ENCODE results near the gene LETM1. TPM values are rescaled to one million over a fixed set of nuclear protein-coding genes. Genes with fewer than 3 reads are reported as not detected.

Gene LETM1
- total RNA-seq, 1 donor from 2014 or later: 60.3 TPM

DNA sequence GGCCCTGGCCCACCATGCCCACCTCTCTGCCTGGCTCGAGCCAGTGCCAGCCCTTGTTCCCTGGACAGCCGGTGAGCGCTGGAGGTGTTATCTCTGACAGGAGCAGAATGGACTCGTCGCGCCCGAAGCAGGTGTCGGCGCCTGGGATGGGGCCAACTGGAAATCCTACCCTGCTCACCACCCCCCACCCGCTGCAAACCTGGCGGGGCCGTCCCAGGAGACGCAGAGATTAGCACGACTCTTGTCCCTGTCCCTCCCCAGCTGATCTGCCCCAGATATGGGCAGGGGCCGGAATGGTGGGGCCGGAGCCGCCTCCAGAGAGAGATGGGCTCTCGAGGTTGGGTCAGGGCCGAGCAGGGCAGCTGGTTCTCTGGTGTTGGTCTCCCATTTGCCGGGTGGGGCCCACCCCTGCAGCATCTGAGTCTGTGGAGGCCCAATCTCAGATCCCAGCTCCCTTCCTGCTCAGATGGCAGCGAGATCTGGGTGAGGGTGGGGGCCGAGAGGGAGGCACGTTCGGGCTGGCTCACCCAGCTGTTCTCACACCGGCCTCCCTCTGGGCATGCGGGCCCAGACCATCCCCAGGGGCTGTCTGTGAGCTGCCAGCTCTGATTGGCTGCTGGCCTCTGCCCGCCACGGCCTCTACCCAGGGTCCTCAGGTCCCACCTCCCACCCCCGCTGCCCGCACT lies 83.0 kb downstream of the LETM1 start:
- Histone ChIP-seq H3K36me3 (ENCODE audit: insufficient read depth, low read length) (no peaks in the 10 kb centered on the region), H3K4me3 (ENCODE audit: insufficient read depth, low read depth, low read length) (no peak overlapping the region), H3K9ac (ENCODE audit: low read length) (no peak overlapping the region), H3K27ac (ENCODE audit: low read depth, low read length) (no peak overlapping the region), H3K27me3 (ENCODE audit: insufficient read depth, low read length) (no peaks in the 10 kb centered on the region), H3K4me2 (ENCODE audit: low read length) (no peak overlapping the region), H4K20me1 (ENCODE audit: insufficient read depth, low read length) (no peaks in the 10 kb centered on the region), H3K4me1 (ENCODE audit: insufficient read depth, low read length) (no peaks in the 10 kb centered on the region), H3K79me2 (ENCODE audit: insufficient read depth, low read length) (no peaks in the 10 kb centered on the region), H3K9me3 (ENCODE audit: insufficient read depth, low read depth, low read length) (no peaks in the 10 kb centered on the region), H2AFZ (ENCODE audit: low read depth, low read length) (no peak overlapping the region)
- no peak overlapping the region for H3K27ac Mint-ChIP-seq (ENCODE audit: unreplicated experiment)
- FAIRE-seq (no peak), DNase-seq (ENCODE audit: low read depth) (no peak)
- no peak overlapping the region for H3K4me3 Mint-ChIP-seq (ENCODE audit: unreplicated experiment)
- TF ChIP-seq EZH2 (IDR thresholded peaks at IDR 0.05; ENCODE audit: insufficient read depth, low read length): no peak
- TF ChIP-seq, protein P1, sequence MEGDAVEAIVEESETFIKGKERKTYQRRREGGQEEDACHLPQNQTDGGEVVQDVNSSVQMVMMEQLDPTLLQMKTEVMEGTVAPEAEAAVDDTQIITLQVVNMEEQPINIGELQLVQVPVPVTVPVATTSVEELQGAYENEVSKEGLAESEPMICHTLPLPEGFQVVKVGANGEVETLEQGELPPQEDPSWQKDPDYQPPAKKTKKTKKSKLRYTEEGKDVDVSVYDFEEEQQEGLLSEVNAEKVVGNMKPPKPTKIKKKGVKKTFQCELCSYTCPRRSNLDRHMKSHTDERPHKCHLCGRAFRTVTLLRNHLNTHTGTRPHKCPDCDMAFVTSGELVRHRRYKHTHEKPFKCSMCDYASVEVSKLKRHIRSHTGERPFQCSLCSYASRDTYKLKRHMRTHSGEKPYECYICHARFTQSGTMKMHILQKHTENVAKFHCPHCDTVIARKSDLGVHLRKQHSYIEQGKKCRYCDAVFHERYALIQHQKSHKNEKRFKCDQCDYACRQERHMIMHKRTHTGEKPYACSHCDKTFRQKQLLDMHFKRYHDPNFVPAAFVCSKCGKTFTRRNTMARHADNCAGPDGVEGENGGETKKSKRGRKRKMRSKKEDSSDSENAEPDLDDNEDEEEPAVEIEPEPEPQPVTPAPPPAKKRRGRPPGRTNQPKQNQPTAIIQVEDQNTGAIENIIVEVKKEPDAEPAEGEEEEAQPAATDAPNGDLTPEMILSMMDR (IDR thresholded peaks at IDR 0.05; ENCODE audit: insufficient read depth, low read depth, low read length): no peak
- H3K27me3 Mint-ChIP-seq (ENCODE audit: low read depth, unreplicated experiment): peaks cover 2% of the 10 kb centered on the region
- H3K36me3 Mint-ChIP-seq (ENCODE audit: low read depth, unreplicated experiment): no peaks in the 10 kb centered on the region
- H3K4me1 Mint-ChIP-seq (ENCODE audit: low read depth, unreplicated experiment): no peaks in the 10 kb centered on the region
- H3K9me3 Mint-ChIP-seq (ENCODE audit: unreplicated experiment): no peaks in the 10 kb centered on the region

DNA sequence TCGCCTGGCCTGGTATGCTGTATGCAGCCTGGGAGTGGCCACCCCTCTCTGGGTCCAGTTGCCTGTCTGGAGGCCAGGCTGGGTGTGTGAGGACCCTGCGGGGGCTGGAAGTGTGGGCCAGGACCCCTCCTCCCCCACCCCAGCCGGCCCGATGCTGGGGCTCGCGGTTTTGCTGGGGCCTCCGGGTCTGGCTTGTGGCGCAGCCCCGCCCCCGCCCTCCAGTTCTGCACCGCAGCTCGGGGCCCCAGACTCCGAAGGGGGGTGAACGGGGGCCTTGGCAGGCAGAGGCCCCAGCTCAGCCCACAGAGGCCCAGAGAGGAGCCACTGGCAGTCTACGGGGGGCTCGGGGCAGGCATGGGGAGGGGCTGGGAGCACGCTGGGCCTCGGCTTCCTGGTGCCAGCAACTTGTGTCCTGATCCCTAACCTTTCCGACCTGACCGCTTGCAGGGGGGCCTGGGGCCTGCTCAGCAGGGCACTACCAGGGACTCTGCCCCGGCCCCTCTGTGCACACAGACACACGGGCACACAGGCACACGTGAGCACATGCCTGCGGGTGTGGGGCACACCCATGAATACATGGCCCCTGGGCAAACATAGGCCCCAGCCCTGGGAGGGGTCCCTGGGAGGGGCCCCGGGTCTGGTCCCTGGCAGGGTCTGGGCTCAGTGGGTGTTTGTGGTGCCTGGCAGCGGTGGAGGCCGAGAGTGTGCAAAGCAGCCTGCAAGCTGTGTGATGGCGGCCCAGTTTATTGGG lies 84.2 kb downstream of the LETM1 start:
- H3K9ac ChIP-seq (ENCODE audit: low read length): no peak overlapping the region
- FAIRE-seq: no peak
- TF ChIP-seq EZH2 (IDR thresholded peaks at IDR 0.05; ENCODE audit: insufficient read depth, low read length): no peak
- TF ChIP-seq, protein P1 (IDR thresholded peaks at IDR 0.05; ENCODE audit: insufficient read depth, low read depth, low read length): no peak
- no peaks in the 10 kb centered on the region for H3K36me3 Mint-ChIP-seq (ENCODE audit: low read depth, unreplicated experiment)
- H3K4me1 ChIP-seq (ENCODE audit: insufficient read depth, low read length): no peaks in the 10 kb centered on the region
- no peak overlapping the region for H3K27ac Mint-ChIP-seq (ENCODE audit: unreplicated experiment)
- no peaks in the 10 kb centered on the region for H3K27me3 ChIP-seq (ENCODE audit: insufficient read depth, low read length)
- H3K27ac ChIP-seq (ENCODE audit: low read depth, low read length): no peak overlapping the region
- no peaks in the 10 kb centered on the region for H3K9me3 Mint-ChIP-seq (ENCODE audit: unreplicated experiment)
- H3K79me2 ChIP-seq (ENCODE audit: insufficient read depth, low read length): no peaks in the 10 kb centered on the region
- H3K36me3 ChIP-seq (ENCODE audit: insufficient read depth, low read length): no peaks in the 10 kb centered on the region
- no peak overlapping the region for H3K4me2 ChIP-seq (ENCODE audit: low read length)
- no peak for DNase-seq (ENCODE audit: low read depth)
- peaks cover 2% of the 10 kb centered on the region for H3K27me3 Mint-ChIP-seq (ENCODE audit: low read depth, unreplicated experiment)
- H3K4me3 Mint-ChIP-seq (ENCODE audit: unreplicated experiment): no peak overlapping the region
- H3K4me3 ChIP-seq (ENCODE audit: insufficient read depth, low read depth, low read length): no peak overlapping the region
- no peaks in the 10 kb centered on the region for H3K9me3 ChIP-seq (ENCODE audit: insufficient read depth, low read depth, low read length)
- no peak overlapping the region for H2AFZ ChIP-seq (ENCODE audit: low read depth, low read length)
- H3K4me1 Mint-ChIP-seq (ENCODE audit: low read depth, unreplicated experiment): no peaks in the 10 kb centered on the region
- H4K20me1 ChIP-seq (ENCODE audit: insufficient read depth, low read length): no peaks in the 10 kb centered on the region

GRCh38 chr4:1770791-1771231 lies 85.1 kb downstream of the LETM1 start:
- no peaks in the 10 kb centered on the region for H3K36me3 Mint-ChIP-seq (ENCODE audit: low read depth, unreplicated experiment)
- FAIRE-seq (no peak), DNase-seq (ENCODE audit: low read depth) (no peak)

More at GRCh38 chr4:1770791-1771231, 85.1 kb downstream of the LETM1 start:
- H3K36me3 ChIP-seq (ENCODE audit: insufficient read depth, low read length): no peaks in the 10 kb centered on the region
- no peaks in the 10 kb centered on the region for H3K4me1 ChIP-seq (ENCODE audit: insufficient read depth, low read length)
- no peak overlapping the region for H3K4me3 ChIP-seq (ENCODE audit: insufficient read depth, low read depth, low read length)
- H3K9ac ChIP-seq (ENCODE audit: low read length): no peak overlapping the region
- no peaks in the 10 kb centered on the region for H3K9me3 Mint-ChIP-seq (ENCODE audit: unreplicated experiment)
- no peak overlapping the region for H2AFZ ChIP-seq (ENCODE audit: low read depth, low read length)
- no peak overlapping the region for H3K27ac Mint-ChIP-seq (ENCODE audit: unreplicated experiment)
- no peaks in the 10 kb centered on the region for H4K20me1 ChIP-seq (ENCODE audit: insufficient read depth, low read length)
- peaks cover 2% of the 10 kb centered on the region for H3K27me3 Mint-ChIP-seq (ENCODE audit: low read depth, unreplicated experiment)
- no peak overlapping the region for H3K4me2 ChIP-seq (ENCODE audit: low read length)
- no peaks in the 10 kb centered on the region for H3K9me3 ChIP-seq (ENCODE audit: insufficient read depth, low read depth, low read length)
- H3K4me3 Mint-ChIP-seq (ENCODE audit: unreplicated experiment): no peak overlapping the region
- TF ChIP-seq, protein P1 (IDR thresholded peaks at IDR 0.05; ENCODE audit: insufficient read depth, low read depth, low read length): no peak
- TF ChIP-seq EZH2 (IDR thresholded peaks at IDR 0.05; ENCODE audit: insufficient read depth, low read length): no peak
- no peaks in the 10 kb centered on the region for H3K27me3 ChIP-seq (ENCODE audit: insufficient read depth, low read length)
- no peaks in the 10 kb centered on the region for H3K4me1 Mint-ChIP-seq (ENCODE audit: low read depth, unreplicated experiment)
- no peak overlapping the region for H3K27ac ChIP-seq (ENCODE audit: low read depth, low read length)
- H3K79me2 ChIP-seq (ENCODE audit: insufficient read depth, low read length): no peaks in the 10 kb centered on the region

All from astrocyte (in vitro differentiated cells and primary cell).